DND-41 (cell line): ENCODE data around the gene CDC20.

ENCODE experiments used
- ATAC-seq: fragments of 200-7000 bp; cut with Tn5 transposase; 3 replicates; pipeline ENCODE4 v1.9.1; 2021; ENCODE audit warnings: low read depth; ENCODE audit not compliant: insufficient read depth
- DNase-seq: peaks from one replicate; pipeline ENCODE4 v3.0.0-alpha.2; 2020
- H2AFZ ChIP-seq: 2 replicates; pipeline ENCODE4 v1.6.0; 2012; ENCODE audit warnings: low read depth, low read length
- H3K27ac ChIP-seq: 2 replicates; pipeline ENCODE4 v1.5.1; 2012; ENCODE audit warnings: low read length, inconsistent platforms
- H3K27me3 ChIP-seq: fragments of 200-600 bp; sonication (generic); 2 replicates; pipeline ENCODE4 v1.6.0; 2012; ENCODE audit warnings: low read length, mild to moderate bottlenecking, inconsistent platforms; ENCODE audit not compliant: insufficient read depth, poor library complexity
- H3K36me3 ChIP-seq: 2 replicates; pipeline ENCODE4 v1.5.1; 2012; ENCODE audit warnings: low read length, inconsistent platforms; ENCODE audit not compliant: insufficient read depth
- H3K4me1 ChIP-seq: 2 replicates; pipeline ENCODE4 v1.5.1; 2012; ENCODE audit warnings: mild to moderate bottlenecking, low read length; ENCODE audit not compliant: insufficient read depth
- H3K4me2 ChIP-seq: 2 replicates; pipeline ENCODE4 v1.6.0; 2012; ENCODE audit warnings: mild to moderate bottlenecking, moderate library complexity, low read length, inconsistent platforms; ENCODE audit not compliant: insufficient read depth
- H3K4me3 ChIP-seq, 2 experiments: fragments of 200-600 bp in 1 of 2; shearing (Covaris generic) in 1 of 2; 2 replicates each; pipeline ENCODE4 v1.5.1; 2012 to 2016; ENCODE audit warnings: inconsistent platforms in 2 of 2, low read length in 2 of 2, mild to moderate bottlenecking in 2 of 2, low read depth in 1 of 2, moderate library complexity in 1 of 2
- H3K79me2 ChIP-seq: 2 replicates; pipeline ENCODE4 v1.6.0; 2012; ENCODE audit warnings: low read length, inconsistent platforms; ENCODE audit not compliant: insufficient read depth
- H3K9ac ChIP-seq: 2 replicates; pipeline ENCODE4 v1.6.0; 2012; ENCODE audit warnings: low read depth, mild to moderate bottlenecking, inconsistent platforms, low read length, moderate library complexity
- H3K9me3 ChIP-seq: 2 replicates; pipeline ENCODE4 v1.5.1; 2012; ENCODE audit warnings: low read length, moderate library complexity, mild to moderate bottlenecking, inconsistent platforms; ENCODE audit not compliant: insufficient read depth, severe bottlenecking
- H4K20me1 ChIP-seq: 2 replicates; pipeline ENCODE4 v1.6.0; 2012; ENCODE audit warnings: low read length; ENCODE audit not compliant: insufficient read depth
- CTCF ChIP-seq: IDR thresholded peaks from 2 replicates; pipeline ENCODE4 v1.5.1; 2012; ENCODE audit warnings: borderline replicate concordance, low read length, moderate library complexity, mild to moderate bottlenecking; ENCODE audit not compliant: poor library complexity, severe bottlenecking; ENCODE audit errors: extremely low read depth
- EZH2 ChIP-seq: IDR thresholded peaks from 3 replicates; pipeline ENCODE4 v1.6.1; 2012; ENCODE audit warnings: borderline replicate concordance, low read depth, mild to moderate bottlenecking, moderate library complexity, low read length, inconsistent platforms; ENCODE audit not compliant: severe bottlenecking

Gene CDC20

GRCh38 chr1:43316738-43317520, 41.9 kb upstream of the CDC20 start:
- Histone ChIP-seq H3K9me3 (no peaks in the 10 kb centered on the region), H3K9ac (no peak overlapping the region), H2AFZ (no peak overlapping the region), H3K4me2 (no peak overlapping the region), H4K20me1 (no peaks in the 10 kb centered on the region), H3K79me2 (no peaks in the 10 kb centered on the region), H3K36me3 (no peaks in the 10 kb centered on the region), H3K4me3 (no peak overlapping the region), H3K27me3 (no peaks in the 10 kb centered on the region), H3K4me1 (no peaks in the 10 kb centered on the region), H3K27ac (no peak overlapping the region)
- TF ChIP-seq CTCF (no peak), EZH2 (no peak)
- ATAC-seq (no peak), DNase-seq (no peak)

GRCh38 chr1:43317817-43318471, 40.8 kb upstream of the CDC20 start:
- no peak overlapping the region for H2AFZ ChIP-seq
- H3K4me2 ChIP-seq: no peak overlapping the region
- H3K27ac ChIP-seq: no peak overlapping the region

GRCh38 chr1:43318831-43319230, 40.0 kb upstream of the CDC20 start:
- no peak for ATAC-seq

More at GRCh38 chr1:43317817-43318471, 40.8 kb upstream of the CDC20 start:
- Histone ChIP-seq H3K4me3 (no peak overlapping the region), H3K9ac (no peak overlapping the region), H3K9me3 (no peaks in the 10 kb centered on the region), H3K27me3 (no peaks in the 10 kb centered on the region), H4K20me1 (no peaks in the 10 kb centered on the region), H3K36me3 (no peaks in the 10 kb centered on the region), H3K4me1 (no peaks in the 10 kb centered on the region), H3K79me2 (no peaks in the 10 kb centered on the region)
- no peak for DNase-seq
- ATAC-seq: no peak
- TF ChIP-seq EZH2: no peak

More at GRCh38 chr1:43318831-43319230, 40.0 kb upstream of the CDC20 start:
- Histone ChIP-seq H3K4me2 (no peak overlapping the region), H4K20me1 (no peaks in the 10 kb centered on the region), H3K9me3 (no peaks in the 10 kb centered on the region), H3K79me2 (no peaks in the 10 kb centered on the region), H3K27me3 (no peaks in the 10 kb centered on the region), H3K4me1 (no peaks in the 10 kb centered on the region), H3K4me3 (no peak overlapping the region), H3K36me3 (no peaks in the 10 kb centered on the region), H3K27ac (no peak overlapping the region), H2AFZ (no peak overlapping the region), H3K9ac (no peak overlapping the region)
- DNase-seq: no peak
- TF ChIP-seq CTCF (no peak), EZH2 (no peak)
